HepG2 (cell line): Measurements from ENCODE around the gene KRTCAP2. TPM values are rescaled to one million over a fixed set of nuclear protein-coding genes. Genes with fewer than 3 reads are reported as not detected.

Experiments used
- AGO2 ChIP-seq: fragments of 200-400 bp; formaldehyde crosslinking; optimal IDR thresholded peaks from 2 replicates; pipeline ENCODE3; 2017; ENCODE audit warnings: mild to moderate bottlenecking, low read depth, low read length, moderate library complexity
- BRF2 ChIP-seq: sonication (generic); formaldehyde crosslinking; IDR thresholded peaks from 2 replicates; pipeline ENCODE4 v1.8.1; 2022; ENCODE audit warnings: mild to moderate bottlenecking, missing genetic modification reagents
- CBX2 ChIP-seq, 2 experiments: fragments of 200-600 bp in 1 of 2; sonication (generic); formaldehyde crosslinking in 1 of 2; IDR thresholded peaks; 2 replicates each; pipeline versions ENCODE4 v1.7.0 to v1.8.1; 2018 to 2022; ENCODE audit warnings: low read depth in 2 of 2, low read length in 1 of 2, mild to moderate bottlenecking in 1 of 2, missing genetic modification reagents in 1 of 2
- DNMT1 ChIP-seq: sonication (generic); formaldehyde crosslinking; IDR thresholded peaks from 2 replicates; pipeline ENCODE4 v1.5.1; 2020; ENCODE audit warnings: mild to moderate bottlenecking, missing genetic modification reagents
- HDAC6 ChIP-seq: fragments of 200-600 bp; sonication (generic); IDR thresholded peaks from 2 replicates; pipeline ENCODE4 v1.7.0; 2017; ENCODE audit warnings: mild to moderate bottlenecking, antibody characterized with exemption, low read length, low read depth
- KAT2B ChIP-seq: fragments of 150-350 bp; IDR thresholded peaks from 2 replicates; pipeline ENCODE4 v1.6.1; 2014; ENCODE audit warnings: low read depth, low read length, borderline replicate concordance
- MAFK ChIP-seq, 2 experiments: IDR thresholded peaks in 1 of 2; conservative IDR thresholded peaks in 1 of 2; 2 replicates each; pipeline ENCODE4 v1.6.1; 2011; ENCODE audit warnings: improper control_type of control experiment in 2 of 2, low read length in 2 of 2
- MEF2D ChIP-seq: sonication (generic); formaldehyde crosslinking; IDR thresholded peaks from 2 replicates; pipeline ENCODE4 v1.5.1; 2020; ENCODE audit warnings: mild to moderate bottlenecking, missing genetic modification reagents
- MIXL1 ChIP-seq: IDR thresholded peaks from 2 replicates; pipeline ENCODE4 v1.6.1; 2016
- MXD3 ChIP-seq: IDR thresholded peaks from 2 replicates; pipeline ENCODE4 v1.6.1; 2016; ENCODE audit warnings: mild to moderate bottlenecking, missing biosample characterization, missing genetic modification reagents
- PHF8 ChIP-seq: sonication (generic); formaldehyde crosslinking; IDR thresholded peaks from 2 replicates; pipeline ENCODE4 v1.5.0; 2020; ENCODE audit warnings: missing genetic modification reagents
- SMYD3 ChIP-seq: sonication (generic); formaldehyde crosslinking; IDR thresholded peaks from 2 replicates; pipeline ENCODE4 v1.8.1; 2023; ENCODE audit warnings: mild to moderate bottlenecking, missing genetic modification reagents
- SP140L ChIP-seq: sonication (generic); formaldehyde crosslinking; IDR thresholded peaks from 2 replicates; pipeline ENCODE4 v1.4.0; 2020; ENCODE audit warnings: missing genetic modification reagents, borderline replicate concordance
- TBL1XR1 ChIP-seq: fragments of 150-350 bp; IDR thresholded peaks from 2 replicates; pipeline ENCODE4 v1.6.1; 2014; ENCODE audit warnings: borderline replicate concordance, low read length; ENCODE audit not compliant: partially characterized antibody
- ZBTB49 ChIP-seq: sonication (generic); formaldehyde crosslinking; IDR thresholded peaks from 2 replicates; pipeline ENCODE4 v1.4.0; 2020; ENCODE audit warnings: missing genetic modification reagents, borderline replicate concordance
- ZFP62 ChIP-seq: sonication (generic); formaldehyde crosslinking; IDR thresholded peaks from 2 replicates; pipeline ENCODE4 v1.4.0; 2020; ENCODE audit warnings: missing genetic modification reagents
- ZMYM3 ChIP-seq: sonication (generic); formaldehyde crosslinking; IDR thresholded peaks from 2 replicates; pipeline ENCODE4 v1.5.1; 2020; ENCODE audit warnings: mild to moderate bottlenecking, missing genetic modification reagents
- ZNF530 ChIP-seq: sonication (generic); formaldehyde crosslinking; IDR thresholded peaks from 2 replicates; pipeline ENCODE4 v1.5.0; 2020; ENCODE audit warnings: low read depth, mild to moderate bottlenecking, missing genetic modification reagents
- ZNF567 ChIP-seq: sonication (generic); formaldehyde crosslinking; IDR thresholded peaks from 2 replicates; pipeline ENCODE4 v1.8.1; 2023; ENCODE audit warnings: mild to moderate bottlenecking, missing genetic modification reagents, borderline replicate concordance
- polyA plus RNA-seq, 8 experiments: library from polyadenylated mRNA; depleted of rRNA in 3 of 8; stranded (reverse) in 7 of 8; unstranded in 1 of 8; fragments of >200 nt; fragmentation: Illumina TruSeq in 4 of 8; extraction: Trizol in 4 of 8; gene quantifications; 2 replicates each; pipeline versions ENCODE4 v1.2.1 to v1.2.3, GENCODE V29; 2011 to 2016; ENCODE audit warnings: low read depth in 4 of 8, missing spikeins in 1 of 8, mixed read lengths in 1 of 8; ENCODE audit not compliant: insufficient read depth in 1 of 8
- total RNA-seq, 5 experiments: library from RNA; depleted of rRNA; stranded (reverse); fragments of >200 nt; fragmentation: Illumina TruSeq; extraction: Trizol; gene quantifications; 2 replicates each; pipeline ENCODE4 v1.2.3, GENCODE V29; 2016; ENCODE audit warnings: low read depth in 1 of 5
- TF ChIP-seq, protein P1 (sequence below): sonication (generic); formaldehyde crosslinking; IDR thresholded peaks from 2 replicates; pipeline ENCODE4 v1.4.0; 2020; ENCODE audit warnings: missing genetic modification reagents
- TF ChIP-seq, protein P2 (sequence below): sonication (generic); formaldehyde crosslinking; IDR thresholded peaks from 2 replicates; pipeline ENCODE4 v1.5.0; 2020; ENCODE audit warnings: missing genetic modification reagents
- TF ChIP-seq, protein P3 (sequence below): IDR thresholded peaks from 2 replicates; pipeline ENCODE4 v1.6.1; 2016; ENCODE audit warnings: missing biosample characterization, missing genetic modification reagents, low read depth

Gene KRTCAP2
- total and polyA plus RNA-seq, 2 of the 13 experiments (the other 11 are each of a cell fraction or from before 2014, with no cell fraction given) = 77.3 to 79.4 TPM

GRCh38 chr1:155135415-155136028 is 37.6 kb downstream of the KRTCAP2 start, which contains the start of gene SLC50A1 (continued):
- TF ChIP-seq, protein P1, sequence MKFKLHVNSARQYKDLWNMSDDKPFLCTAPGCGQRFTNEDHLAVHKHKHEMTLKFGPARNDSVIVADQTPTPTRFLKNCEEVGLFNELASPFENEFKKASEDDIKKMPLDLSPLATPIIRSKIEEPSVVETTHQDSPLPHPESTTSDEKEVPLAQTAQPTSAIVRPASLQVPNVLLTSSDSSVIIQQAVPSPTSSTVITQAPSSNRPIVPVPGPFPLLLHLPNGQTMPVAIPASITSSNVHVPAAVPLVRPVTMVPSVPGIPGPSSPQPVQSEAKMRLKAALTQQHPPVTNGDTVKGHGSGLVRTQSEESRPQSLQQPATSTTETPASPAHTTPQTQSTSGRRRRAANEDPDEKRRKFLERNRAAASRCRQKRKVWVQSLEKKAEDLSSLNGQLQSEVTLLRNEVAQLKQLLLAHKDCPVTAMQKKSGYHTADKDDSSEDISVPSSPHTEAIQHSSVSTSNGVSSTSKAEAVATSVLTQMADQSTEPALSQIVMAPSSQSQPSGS (CRISPR knock-in tag) = peak; percentile 43; the same call in 1 of the 2 replicates
- TF ChIP-seq TBL1XR1 = no peak
- peak; percentile 52 for TF ChIP-seq MEF2D (CRISPR knock-in tag)
- TF ChIP-seq, protein P2, sequence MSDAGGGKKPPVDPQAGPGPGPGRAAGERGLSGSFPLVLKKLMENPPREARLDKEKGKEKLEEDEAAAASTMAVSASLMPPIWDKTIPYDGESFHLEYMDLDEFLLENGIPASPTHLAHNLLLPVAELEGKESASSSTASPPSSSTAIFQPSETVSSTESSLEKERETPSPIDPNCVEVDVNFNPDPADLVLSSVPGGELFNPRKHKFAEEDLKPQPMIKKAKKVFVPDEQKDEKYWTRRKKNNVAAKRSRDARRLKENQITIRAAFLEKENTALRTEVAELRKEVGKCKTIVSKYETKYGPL = no peak
- peak; percentile 17; the same call in 1 of the 2 replicates for TF ChIP-seq MIXL1 (CRISPR knock-in tag)
- TF ChIP-seq HDAC6 = no peak
- TF ChIP-seq ZMYM3 (CRISPR knock-in tag) = no peak
- TF ChIP-seq ZBTB49 (CRISPR knock-in tag) = no peak
- TF ChIP-seq ZNF567 = no peak; the same call in 1 of the 2 replicates
- TF ChIP-seq KAT2B = no peak
- TF ChIP-seq PHF8 (CRISPR knock-in tag) = peak; percentile 67
- no peak for TF ChIP-seq DNMT1 (CRISPR knock-in tag)
- TF ChIP-seq ZFP62 (CRISPR knock-in tag) = no peak
- 0 out of 2 replicates have a peak, but pooled peaks have one; percentile 43 for TF ChIP-seq BRF2 (CRISPR knock-in tag)
- no peak for TF ChIP-seq SP140L
- TF ChIP-seq AGO2 = peak; percentile 98
- TF ChIP-seq, protein P3, sequence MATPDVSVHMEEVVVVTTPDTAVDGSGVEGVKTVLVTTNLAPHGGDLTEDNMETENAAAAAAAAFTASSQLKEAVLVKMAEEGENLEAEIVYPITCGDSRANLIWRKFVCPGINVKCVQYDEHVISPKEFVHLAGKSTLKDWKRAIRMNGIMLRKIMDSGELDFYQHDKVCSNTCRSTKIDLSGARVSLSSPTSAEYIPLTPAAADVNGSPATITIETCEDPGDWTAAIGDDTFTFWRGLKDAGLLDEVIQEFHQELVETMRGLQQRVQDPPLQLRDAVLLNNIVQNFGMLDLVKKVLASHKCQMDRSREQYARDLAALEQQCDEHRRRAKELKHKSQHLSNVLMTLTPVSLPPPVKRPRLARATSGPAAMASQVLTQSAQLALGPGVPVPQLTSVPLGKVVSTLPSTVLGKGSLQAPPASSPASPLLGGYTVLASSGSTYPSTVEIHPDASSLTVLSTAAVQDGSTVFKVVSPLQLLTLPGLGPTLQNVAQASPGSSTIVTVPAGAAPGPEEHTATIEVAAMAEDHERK (CRISPR knock-in tag) = 0 out of 2 replicates have a peak, but pooled peaks have one; percentile 27
- TF ChIP-seq CBX2 (IDR thresholded peaks at IDR 0.05; ENCODE audit: low read depth, low read length) = no peak
- TF ChIP-seq CBX2 (CRISPR knock-in tag; IDR thresholded peaks at IDR 0.05; ENCODE audit: low read depth) = no peak
- TF ChIP-seq ZNF530 = no peak
- TF ChIP-seq MXD3 = no peak
- TF ChIP-seq MAFK (conservative IDR thresholded peaks at IDR 0.05 in 1 of 2, IDR thresholded peaks at IDR 0.05 in 1 of 2; ENCODE audit: low read length in 2 of 2) = no peak
- no peak for TF ChIP-seq SMYD3 (CRISPR knock-in tag)
